ENCODE results near the gene LAMA2.

GRCh38 chr6:129124347-129124746, 241.4 kb downstream of the LAMA2 start:
- TF ChIP-seq CTCF (conservative IDR thresholded peaks at IDR 0.05 in 1 of 2, IDR thresholded peaks at IDR 0.05 in 1 of 2; ENCODE audit: extremely low read depth in 1 of 2, insufficient read depth in 1 of 2, low read depth in 1 of 2, low read length in 2 of 2) (no peak), EZH2 (IDR thresholded peaks at IDR 0.05; ENCODE audit: borderline replicate concordance, low read length) (no peak)
